Right ventricle myocardium superior (tissue), 1 donor: ENCODE data around the gene CCDC73. TPM values are rescaled to one million over a fixed set of nuclear protein-coding genes. Genes with fewer than 3 reads are reported as not detected.
"Not testable (repeated sequence)": the region's sequence is repeated elsewhere in the genome, so short reads cannot be mapped to it uniquely, and the experiment has no call there.

Experiments
- ATAC-seq: fragments of 200-7000 bp; cut with Tn5 transposase; one replicate; pipeline ENCODE4 v1.9.1; 2020; ENCODE audit warnings: mild to moderate bottlenecking; ENCODE audit not compliant: poor library complexity
- DNase-seq: peaks from one replicate; pipeline ENCODE4 v3.0.0-alpha.2; 2020
- intact Hi-C: fragments of 100-400 bp; cut with DNase I; formaldehyde crosslinking; loops from one replicate; pipeline ENCODE4 v1.11.2; 2022
- total RNA-seq: library from RNA; stranded (reverse); fragmentation: NEBNext Ultra II Directional; extraction: Animal tissue kit (Norgen Biotek cat#: 25700); gene quantifications from one replicate; pipeline ENCODE4 v1.2.1, GENCODE V29; 2021
- donor health status: DM: no; HTN: yes; CAD: no; lungs with severe emphysema.

Gene CCDC73
- total RNA-seq, 1 donor from 2014 or later, result not detected

DNA sequence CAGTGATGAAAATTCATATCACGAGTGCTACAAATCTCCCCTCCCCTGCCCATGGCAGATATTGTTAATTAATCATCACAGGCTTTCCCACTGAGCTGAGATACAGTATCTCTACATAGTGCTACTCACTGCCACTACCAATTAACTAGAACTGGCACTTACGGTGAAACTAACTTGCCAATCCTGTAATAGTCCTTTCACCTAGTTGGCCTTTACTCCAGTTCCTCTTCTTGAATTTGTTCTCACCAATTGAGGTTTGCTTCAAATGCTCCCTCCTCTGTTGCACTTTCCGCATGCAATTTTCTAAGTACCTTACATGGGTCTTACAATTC lies 23.4 kb upstream of the CCDC73 start:
- DNase-seq (no peak), ATAC-seq (no peak)
- intact Hi-C loops, result loop anchor here (10.0 kb wide), 1 partner anchor 247 kb away; no protein-coding TSS in a partner anchor

DNA sequence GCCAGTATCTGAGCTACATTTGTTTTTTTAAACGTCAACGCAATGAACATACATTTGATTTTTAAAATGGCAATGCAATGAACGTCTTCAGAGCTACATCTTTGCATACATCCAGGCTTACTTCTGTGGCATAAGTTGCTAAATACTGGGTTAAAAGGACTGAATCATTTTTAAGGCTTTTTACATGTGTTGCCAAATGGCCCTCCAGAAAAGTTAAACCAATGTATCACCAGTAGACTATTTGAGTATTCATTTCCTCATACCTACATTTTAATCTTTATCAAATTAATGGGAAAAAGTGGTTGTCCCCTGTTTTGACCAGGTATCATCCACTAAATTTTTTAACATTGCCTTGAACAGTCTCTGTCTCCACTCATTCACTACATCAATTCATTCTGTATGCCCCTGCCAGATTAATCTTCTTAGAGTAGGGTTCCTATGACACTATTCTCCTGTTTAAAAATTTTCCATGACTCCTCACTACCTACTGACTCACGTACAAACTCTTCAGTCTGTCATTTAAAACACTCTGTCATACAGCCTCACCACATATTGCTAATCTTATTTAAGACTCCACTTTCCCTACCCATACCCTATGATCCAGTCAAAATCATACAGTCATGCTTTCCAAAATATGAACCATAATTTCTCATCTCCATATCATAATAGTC lies 22.9 kb upstream of the CCDC73 start:
- DNase-seq, result no peak
- intact Hi-C loops, result loop anchor here (10.0 kb wide), 1 partner anchor 247 kb away; no protein-coding TSS in a partner anchor
- no peak for ATAC-seq

DNA sequence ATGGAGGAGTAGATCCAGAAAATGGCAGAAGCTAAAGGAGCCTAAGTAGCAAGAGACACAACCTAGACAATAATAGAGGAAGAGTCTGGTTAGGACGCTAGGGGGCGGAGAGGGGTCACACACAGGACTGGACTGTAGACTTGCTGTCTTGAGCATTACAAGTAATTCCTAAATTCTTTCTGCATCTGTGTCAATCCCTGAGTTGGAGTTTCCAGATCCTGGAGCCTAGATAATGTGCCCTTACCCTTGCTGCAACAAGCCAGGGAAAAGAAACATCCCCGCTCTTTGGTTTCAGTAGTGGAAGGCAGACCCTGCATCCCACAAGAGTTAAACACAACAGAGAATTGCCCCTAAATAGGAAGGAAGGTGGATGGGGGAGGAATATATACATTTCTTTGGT lies 14.9 kb upstream of the CCDC73 start:
- DNase-seq (peak; percentile 60), ATAC-seq (peak; percentile 83)
- intact Hi-C loops, result no loop called here

- intact Hi-C loops, result loop anchor here (5.0 kb wide), 1 partner anchor 469 kb away; no protein-coding TSS in a partner anchor
These were observed 2.0 kb upstream of the CCDC73 start for GRCh38 chr11:32796425-32796824.

DNA sequence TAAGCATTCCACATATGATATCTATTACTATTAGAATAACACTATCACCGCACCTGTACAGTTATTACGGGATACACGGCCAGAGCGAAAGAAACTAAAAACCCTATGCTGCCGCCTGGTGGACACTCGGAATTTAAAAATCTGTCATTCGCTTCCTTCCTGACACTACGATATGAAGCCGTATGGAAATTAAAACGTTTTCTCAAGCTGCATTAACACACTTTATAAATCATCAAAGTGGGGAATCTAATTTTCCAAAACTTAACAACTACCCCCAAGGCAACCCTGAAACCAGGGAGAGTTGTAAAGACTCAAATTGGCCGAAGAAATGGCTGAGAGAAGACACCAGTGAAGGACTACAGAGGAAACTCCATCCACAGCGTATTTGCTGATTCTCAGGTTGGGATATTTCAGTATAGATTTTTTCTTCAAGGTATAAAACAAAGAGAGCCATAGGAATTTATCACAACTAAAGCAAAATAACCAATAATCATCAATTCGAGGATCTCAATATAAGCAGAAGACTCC lies 1.4 kb downstream of the CCDC73 start:
- intact Hi-C loops, result no loop called here
- DNase-seq (no peak), ATAC-seq (peak; percentile 83)

More at GRCh38 chr11:32796425-32796824, 2.0 kb upstream of the CCDC73 start:
- no peak for ATAC-seq
- DNase-seq, result no peak

GRCh38 chr11:32792111-32792947 lies 2.1 kb downstream of the CCDC73 start:
- intact Hi-C loops, result no loop called here
- DNase-seq (no peak), ATAC-seq (peak; percentile 25)

DNA sequence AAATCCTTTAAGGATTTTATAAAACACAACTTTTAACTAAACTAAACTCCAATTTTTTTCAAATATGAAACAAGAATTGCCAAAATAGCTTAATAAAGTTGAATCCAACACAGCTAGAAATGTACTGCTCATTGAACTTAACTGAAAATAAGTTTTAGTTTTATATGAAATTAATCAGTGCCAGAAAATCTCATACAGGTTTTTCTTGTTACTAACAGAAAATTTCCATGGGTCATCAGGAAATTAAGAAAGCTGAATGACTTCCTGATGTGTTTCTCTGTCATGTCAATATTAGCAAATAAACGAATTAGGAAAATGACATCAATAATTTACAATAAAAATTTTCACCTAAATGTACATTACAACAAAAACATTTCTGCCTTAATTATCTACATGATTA lies 3.5 kb downstream of the CCDC73 start:
- ATAC-seq (no peak), DNase-seq (no peak)
- intact Hi-C loops, result no loop called here

DNA sequence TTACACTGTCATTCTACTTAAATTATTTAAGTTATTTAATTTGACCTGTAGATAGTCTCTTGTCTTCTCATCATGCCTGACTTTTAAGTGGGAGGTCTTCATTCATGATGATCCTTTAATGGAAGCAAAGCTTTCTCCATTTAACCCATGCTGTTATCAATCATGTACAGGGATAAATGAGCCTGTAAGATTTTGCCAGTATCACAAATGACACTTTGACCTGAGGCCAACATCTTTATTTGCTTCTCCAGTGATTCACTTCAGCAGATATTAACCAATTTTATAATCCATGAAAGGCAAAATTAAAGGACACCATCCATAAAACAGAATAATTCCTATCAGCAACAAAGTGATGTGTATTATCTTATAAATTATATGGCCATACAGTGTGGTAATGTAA lies 7.7 kb downstream of the CCDC73 start:
- DNase-seq (no peak), ATAC-seq (no peak)
- intact Hi-C loops, result no loop called here

DNA sequence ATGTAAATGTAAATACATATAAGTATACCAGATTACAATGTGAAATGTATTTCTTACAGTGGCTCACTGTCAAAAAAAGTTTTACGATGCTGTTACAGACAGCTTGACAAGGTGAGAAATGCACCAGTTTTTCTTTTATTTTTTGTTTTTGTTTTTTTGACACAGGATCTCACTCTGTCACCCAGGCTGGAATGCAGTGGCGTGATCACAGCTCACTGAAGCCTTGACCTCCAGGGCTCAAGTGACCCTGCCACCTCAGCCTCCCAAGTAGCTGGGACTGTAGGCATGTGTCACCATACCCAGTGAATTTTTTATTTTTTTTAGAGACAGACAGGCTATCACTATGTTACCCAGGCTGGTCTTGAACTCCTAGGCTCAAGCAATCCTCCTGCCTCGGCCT lies 9.2 kb downstream of the CCDC73 start:
- DNase-seq, result no peak
- intact Hi-C loops, result no loop called here
- ATAC-seq, result no peak

GRCh38 chr11:32781721-32782120 lies 12.7 kb downstream of the CCDC73 start:
- intact Hi-C loops, result no loop called here
- no peak for DNase-seq
- no peak for ATAC-seq

DNA sequence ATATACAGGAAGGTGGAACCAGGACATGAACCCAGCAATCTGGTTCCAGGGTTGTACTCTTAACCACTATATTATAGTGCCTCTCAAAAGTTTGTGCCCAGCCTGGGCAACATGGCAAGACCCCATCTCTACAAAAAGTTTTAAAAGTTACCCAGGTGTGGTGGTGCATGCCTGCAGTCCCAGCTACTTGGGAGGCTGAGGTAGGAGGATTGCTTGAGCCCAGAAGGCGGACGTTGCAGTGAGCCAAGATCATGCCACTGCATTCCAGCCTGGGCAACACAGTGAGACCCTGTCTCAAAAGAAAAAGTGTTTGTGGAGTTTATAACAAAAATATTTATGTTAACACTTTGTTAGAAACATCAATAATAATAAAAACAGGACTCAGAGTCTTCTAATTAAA lies 13.6 kb downstream of the CCDC73 start:
- DNase-seq, intact Hi-C loops, ATAC-seq: not testable (repeated sequence)

DNA sequence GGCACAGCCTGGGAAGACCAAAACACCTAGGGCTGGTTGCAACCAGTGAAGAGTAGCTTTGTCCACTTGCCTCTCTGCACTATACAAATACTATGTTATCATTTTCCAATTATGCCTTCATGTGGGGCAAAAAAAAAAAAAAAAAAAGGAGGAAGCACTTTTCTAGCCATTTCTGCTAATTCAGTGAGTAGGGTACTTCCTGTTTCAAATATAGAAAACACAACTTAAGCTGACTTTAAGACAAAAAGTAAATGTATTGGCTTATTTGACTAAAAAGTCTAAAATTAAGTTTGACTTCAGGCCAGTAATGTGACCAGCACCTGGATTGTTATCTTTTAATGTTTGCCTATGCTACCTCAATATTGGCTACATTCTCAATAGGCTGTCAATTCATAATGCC lies 15.3 kb downstream of the CCDC73 start:
- no peak for DNase-seq
- intact Hi-C loops, result no loop called here

GRCh38 chr11:32775908-32776307 lies 18.6 kb downstream of the CCDC73 start:
- intact Hi-C loops, result no loop called here
- ATAC-seq (no peak), DNase-seq (no peak)

More for the DNA sequence above, 15.3 kb downstream of the CCDC73 start:
- ATAC-seq, result no peak

DNA sequence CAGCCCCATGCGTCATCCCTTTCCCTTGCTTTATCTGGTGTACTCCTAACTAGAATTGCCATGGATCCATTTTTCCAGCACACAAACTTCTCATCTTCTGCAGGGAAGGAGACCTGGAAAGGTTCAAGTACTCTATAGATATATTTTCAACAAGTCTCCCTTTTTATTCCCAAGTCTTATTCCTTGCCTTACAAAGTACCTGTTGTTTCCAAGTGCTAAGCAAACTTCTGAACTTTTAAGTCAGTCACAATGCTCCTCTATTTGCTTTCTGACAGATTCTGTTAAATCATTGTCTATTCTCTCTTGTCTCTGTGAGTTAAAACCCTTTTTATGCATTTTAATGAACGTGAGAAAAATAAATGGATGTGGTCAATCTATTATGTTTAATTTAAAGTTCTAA lies 20.4 kb downstream of the CCDC73 start:
- intact Hi-C loops, result no loop called here
- DNase-seq (no peak), ATAC-seq (no peak)

DNA sequence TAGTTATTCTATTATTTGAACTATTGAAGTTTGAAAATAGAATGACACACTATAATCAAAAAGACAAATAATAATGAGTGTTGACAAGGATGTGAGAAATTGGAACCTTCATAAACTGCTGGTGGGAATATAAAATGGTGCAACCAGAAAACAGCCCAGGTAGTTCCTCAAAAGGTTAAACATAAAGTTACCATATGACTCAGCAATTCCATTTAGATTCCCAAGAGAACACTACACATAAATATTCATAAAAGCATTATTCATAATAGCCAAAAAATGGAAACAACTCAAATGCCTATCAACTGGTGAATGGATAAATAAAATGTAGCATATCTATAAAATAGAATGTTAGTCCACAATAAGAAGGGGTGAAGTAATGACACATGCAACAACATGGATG lies 21.7 kb downstream of the CCDC73 start:
- DNase-seq, result no peak
- no peak for ATAC-seq
- intact Hi-C loops, result no loop called here

GRCh38 chr11:32761774-32762173 lies 32.7 kb downstream of the CCDC73 start:
- ATAC-seq, intact Hi-C loops, DNase-seq: not testable (repeated sequence)

DNA sequence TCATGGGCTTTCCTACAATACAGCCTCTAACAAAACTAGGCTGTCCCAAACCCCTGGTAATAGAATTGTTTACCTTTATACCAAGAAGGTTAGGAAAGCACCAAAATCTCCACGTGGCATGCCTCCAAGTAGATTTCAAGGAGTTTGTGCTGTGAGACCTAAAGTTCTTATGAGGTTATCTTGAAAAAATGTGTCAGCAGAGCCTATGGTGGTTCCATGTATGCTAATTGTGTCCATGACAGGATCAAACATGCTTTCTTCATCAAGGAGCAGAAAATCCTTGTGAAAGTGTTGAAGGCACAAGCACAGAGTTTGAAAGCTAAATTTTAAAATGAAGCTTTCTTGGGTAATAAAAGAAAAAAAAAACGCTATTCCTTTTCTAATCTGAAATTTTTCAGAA lies 36.2 kb downstream of the CCDC73 start:
- ATAC-seq (no peak), DNase-seq (no peak)
- intact Hi-C loops, result no loop called here

DNA sequence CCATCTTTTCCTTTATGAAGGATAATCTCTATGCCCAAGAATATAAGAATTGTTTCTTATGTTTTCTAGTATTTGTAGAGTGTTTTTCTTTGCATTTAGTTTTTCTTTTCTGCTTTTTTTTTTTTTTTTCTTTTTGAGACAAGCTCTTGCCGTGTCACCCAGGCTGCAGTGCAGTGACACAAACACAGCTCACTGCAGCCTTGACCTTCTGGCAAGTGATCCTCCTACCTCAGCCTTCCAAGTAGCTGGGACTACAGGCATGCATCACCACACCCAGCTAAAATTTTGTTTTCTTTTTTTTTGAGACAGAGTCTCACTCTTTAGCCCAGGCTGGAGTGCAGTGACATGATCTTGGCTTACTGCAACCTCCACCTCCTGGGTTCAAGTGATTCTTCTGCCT lies 41.3 kb downstream of the CCDC73 start:
- intact Hi-C loops, ATAC-seq, DNase-seq: not testable (repeated sequence)

- ATAC-seq (no peak), DNase-seq (no peak)
- intact Hi-C loops, result no loop called here
These were observed 42.5 kb downstream of the CCDC73 start for GRCh38 chr11:32752001-32752400.

DNA sequence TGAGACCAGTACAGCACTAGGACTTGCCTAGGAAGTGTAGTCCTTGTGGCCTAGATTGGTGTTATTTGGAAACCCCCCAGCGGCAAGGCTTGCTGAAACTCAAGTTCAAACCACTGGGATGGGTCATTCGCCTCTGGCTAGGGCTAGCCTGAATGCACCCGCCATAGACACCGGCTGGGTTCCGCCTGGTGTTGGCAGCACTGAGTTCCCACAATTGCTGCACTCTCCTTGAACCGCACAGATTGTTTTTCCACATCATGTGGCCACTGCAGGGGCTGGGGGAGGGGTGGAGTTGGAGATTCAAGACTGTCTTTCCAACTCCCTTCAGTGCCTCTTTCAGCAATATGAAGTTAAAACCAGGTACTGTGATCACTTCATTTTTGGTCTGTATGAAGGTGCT lies 43.1 kb downstream of the CCDC73 start:
- ATAC-seq, result no peak
- intact Hi-C loops, result no loop called here
- DNase-seq, result no peak
